Endothelial cell of umbilical vein (primary cell): ENCODE results near the gene LSM7. TPM values are rescaled to one million over a fixed set of nuclear protein-coding genes. Genes with fewer than 3 reads are reported as not detected.

ENCODE experiments used
- BruUV-seq: library from RNA; stranded (reverse); fragments of 400-500 nt; replicated peaks from 2 replicates; lab custom pipeline; 2021; lab: Mats Ljungman, UMichigan
- CTCF ChIA-PET: fragments of 300-600, 350-600 bp; sonication (Branson Sonifier 250); formaldehyde crosslinking; loops from one replicate; lab custom pipeline; 2021; ENCODE audit warnings: antibody characterized with exemption, inconsistent platforms; lab: Charles Lee
- POLR2A ChIA-PET: fragments of 300-600, 350-600 bp; sonication (Branson Sonifier 250); formaldehyde crosslinking; loops from one replicate; lab custom pipeline; 2021; ENCODE audit warnings: antibody characterized with exemption, inconsistent platforms; lab: Charles Lee
- DNase-seq: peaks from one replicate; pipeline ENCODE4 v3.0.0-alpha.2; 2011; ENCODE audit warnings: low read depth, low spot score
- FAIRE-seq: peaks from 2 replicates; lab custom pipeline; 2011; peaks lifted over from hg19 to GRCh38; lab: Jason Lieb, UNC
- H2AFZ ChIP-seq: 2 replicates; pipeline ENCODE4 v1.6.0; 2012; ENCODE audit warnings: low read depth, low read length, control low read depth, inconsistent platforms
- H3K27ac ChIP-seq: 2 replicates; pipeline ENCODE4 v1.5.1; 2011; ENCODE audit warnings: low read depth, mild to moderate bottlenecking, control low read depth, low read length, moderate library complexity; ENCODE audit not compliant: insufficient read depth
- H3K27me3 ChIP-seq, 2 experiments: 2 replicates each; pipeline versions ENCODE4 v1.6.0 to v1.6.1; 2011; ENCODE audit warnings: low read length in 2 of 2, mixed read lengths in 1 of 2; ENCODE audit not compliant: control insufficient read depth in 2 of 2, insufficient read depth in 2 of 2
- H3K36me3 ChIP-seq, 2 experiments: 2 replicates in 1 of 2; 3 replicates in 1 of 2; pipeline ENCODE4 v1.5.1; 2011; ENCODE audit warnings: low read length in 2 of 2, mild to moderate bottlenecking in 1 of 2, moderate library complexity in 1 of 2; ENCODE audit not compliant: control insufficient read depth in 2 of 2, insufficient read depth in 2 of 2; ENCODE audit errors: extremely low read depth in 1 of 2
- H3K4me1 ChIP-seq: 3 replicates; pipeline ENCODE4 v1.5.1; 2011; ENCODE audit warnings: mild to moderate bottlenecking, low read length; ENCODE audit not compliant: control insufficient read depth, insufficient read depth; ENCODE audit errors: extremely low read depth
- H3K4me2 ChIP-seq: 2 replicates; pipeline ENCODE4 v1.6.1; 2011; ENCODE audit warnings: low read length, control low read depth, mixed read lengths; ENCODE audit not compliant: insufficient read depth
- H3K4me3 ChIP-seq, 3 experiments: fragments of 200-600 bp in 1 of 3; sonication (generic), shearing (Covaris generic) in 1 of 3; replicated peaks in 1 of 3; 2 replicates each; pipeline ENCODE4 v1.5.1; 2011 to 2016; ENCODE audit warnings: control low read depth in 3 of 3, low read length in 3 of 3, mild to moderate bottlenecking in 2 of 3, inconsistent platforms in 1 of 3, low read depth in 1 of 3, moderate library complexity in 1 of 3; ENCODE audit not compliant: insufficient read depth in 1 of 3
- H3K79me2 ChIP-seq: 2 replicates; pipeline ENCODE4 v1.6.0; 2012; ENCODE audit warnings: low read length, inconsistent platforms; ENCODE audit not compliant: control insufficient read depth, insufficient read depth
- H3K9ac ChIP-seq: replicated peaks from 2 replicates; pipeline ENCODE3; 2011; ENCODE audit warnings: low read length, control low read depth; ENCODE audit not compliant: insufficient read depth; ENCODE audit errors: extremely low read depth
- H3K9me1 ChIP-seq: replicated peaks from 3 replicates; pipeline ENCODE4 v1.6.0; 2011; ENCODE audit warnings: mild to moderate bottlenecking, low read length; ENCODE audit not compliant: control insufficient read depth, insufficient read depth; ENCODE audit errors: extremely low read depth
- H3K9me3 ChIP-seq: replicated peaks from 2 replicates; pipeline ENCODE4 v1.5.1; 2012; ENCODE audit warnings: low read length, inconsistent platforms; ENCODE audit not compliant: control insufficient read depth, insufficient read depth
- H4K20me1 ChIP-seq: replicated peaks from 2 replicates; pipeline ENCODE3; 2011; ENCODE audit warnings: mild to moderate bottlenecking, low read length; ENCODE audit not compliant: control insufficient read depth, insufficient read depth; ENCODE audit errors: extremely low read depth
- EZH2 ChIP-seq: IDR thresholded peaks from 2 replicates; pipeline ENCODE4 v1.6.1; 2012; ENCODE audit warnings: borderline replicate concordance, low read depth, mild to moderate bottlenecking, moderate library complexity, low read length, inconsistent platforms; ENCODE audit not compliant: severe bottlenecking
- FOS ChIP-seq: IDR thresholded peaks from 2 replicates; pipeline ENCODE4 v1.6.1; 2011; ENCODE audit warnings: mild to moderate bottlenecking, low read length, moderate library complexity, borderline replicate concordance; ENCODE audit not compliant: insufficient read depth
- GATA2 ChIP-seq: IDR thresholded peaks from 2 replicates; pipeline ENCODE4 v1.7.0; 2011; ENCODE audit warnings: low read depth, mild to moderate bottlenecking, moderate library complexity, mixed read lengths, low read length; ENCODE audit not compliant: insufficient read length, insufficient read depth
- JUN ChIP-seq: IDR thresholded peaks from 2 replicates; pipeline ENCODE4 v1.6.1; 2011; ENCODE audit warnings: borderline replicate concordance, low read depth; ENCODE audit not compliant: insufficient read length, insufficient read depth
- MYC ChIP-seq: IDR thresholded peaks from one replicate; pipeline ENCODE4 v1.6.1; 2011; ENCODE audit warnings: mild to moderate bottlenecking, low read depth, low read length
- POLR2A ChIP-seq: IDR thresholded peaks from 2 replicates; pipeline ENCODE4 v1.6.1; 2012; ENCODE audit warnings: low read depth, mild to moderate bottlenecking, control low read depth, low read length
- POLR2AphosphoS5 ChIP-seq: IDR thresholded peaks from 2 replicates; pipeline ENCODE4 v1.6.1; 2012; ENCODE audit warnings: low read depth, mild to moderate bottlenecking, control low read depth, low read length, moderate library complexity; ENCODE audit not compliant: insufficient read depth
- dilution Hi-C: fragments of 300-500 bp; cut with MboI; formaldehyde crosslinking; loops from one replicate; pipeline ENCODE4 v1.15.0; 2019; ENCODE audit warnings: low sequenced_read_pairs; ENCODE audit not compliant: extremely low pct_ligation_motif_present
- intact Hi-C: fragments of 100-400 bp; cut with micrococcal nuclease; formaldehyde crosslinking; loops from one replicate; pipeline ENCODE4 v1.10.0; 2022
- polyA plus RNA-seq, 4 experiments: library from polyadenylated mRNA; depleted of rRNA in 3 of 4; stranded (reverse) in 3 of 4; unstranded in 1 of 4; fragments of >200 nt; gene quantifications; 2 replicates each; pipeline versions ENCODE4 v1.2.1 to v1.2.3, GENCODE V29; 2011 to 2012; ENCODE audit warnings: missing spikeins in 1 of 4
- total RNA-seq: library from RNA; stranded (reverse); gene quantifications from 2 replicates; pipeline ENCODE4 v1.2.3, GENCODE V29; 2021
- TF ChIP-seq, protein P1 (sequence below): IDR thresholded peaks from 2 replicates; pipeline ENCODE4 v1.6.1; 2011; ENCODE audit not compliant: insufficient read depth, insufficient read length
- TF ChIP-seq, protein P2 (sequence below), 2 donors: IDR thresholded peaks; 1 replicate in 1 of 2; 2 replicates in 1 of 2; pipeline ENCODE4 v1.5.1; 2011; ENCODE audit warnings: low read length in 2 of 2, mild to moderate bottlenecking in 2 of 2, moderate library complexity in 2 of 2, control low read depth in 1 of 2, inconsistent platforms in 1 of 2, low read depth in 1 of 2; ENCODE audit not compliant: insufficient read depth in 1 of 2; ENCODE audit errors: extremely low read depth in 1 of 2

LSM7 gene
- total and polyA plus RNA-seq, 2 donors (not counting 3 experiments of a cell fraction or from before 2014, with no cell fraction given) = 124 to 673 TPM

DNA sequence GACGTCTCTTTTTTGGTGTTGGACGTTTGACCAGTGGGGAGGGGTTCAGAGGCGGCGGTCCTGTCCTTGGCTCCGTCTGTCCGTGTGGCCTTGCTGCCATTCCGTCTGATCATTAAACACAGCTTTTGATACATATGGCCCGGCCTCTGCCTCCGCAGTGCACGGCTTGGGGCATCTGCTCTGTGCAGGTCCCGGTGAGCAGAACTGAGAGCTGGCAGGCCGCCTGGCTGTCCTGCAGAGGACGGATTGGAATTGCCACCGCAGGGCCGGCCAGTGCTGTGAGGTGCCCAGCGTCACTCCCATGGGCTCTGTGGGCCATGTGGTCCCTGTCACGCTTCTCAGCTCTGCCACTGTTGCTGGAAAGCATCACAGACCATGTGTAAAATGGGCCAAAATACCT is 26.3 kb upstream of the LSM7 start:
- DNase-seq (no peak), FAIRE-seq (no peak)
- ChIA-PET CTCF (interaction anchor here (2.5 kb wide), 1 partner anchor 10 kb away, joined by 8 read pairs; no protein-coding TSS in a partner anchor), POLR2A (no interaction called here)
- no peak overlapping the region for H3K4me3 ChIP-seq
- H2AFZ ChIP-seq = no peak overlapping the region
- no peaks in the 10 kb centered on the region for H3K9me3 ChIP-seq
- H3K9ac ChIP-seq = no peak overlapping the region
- intact Hi-C loops (no loop called here), dilution Hi-C loops (no loop called here)
- no peaks in the 10 kb centered on the region for H3K4me1 ChIP-seq
- no peak overlapping the region for H3K4me2 ChIP-seq
- H3K79me2 ChIP-seq = no peaks in the 10 kb centered on the region
- BruUV-seq = no TSS peak
- peaks cover 0 to 12% of the 10 kb centered on the region in 2 experiments for H3K36me3 ChIP-seq
- H3K27me3 ChIP-seq = peaks cover 0 to 4% of the 10 kb centered on the region in 2 experiments
- H4K20me1 ChIP-seq = no peaks in the 10 kb centered on the region
- no peak overlapping the region for H3K27ac ChIP-seq
- no peaks in the 10 kb centered on the region for H3K9me1 ChIP-seq
- TF ChIP-seq MYC = no peak

DNA sequence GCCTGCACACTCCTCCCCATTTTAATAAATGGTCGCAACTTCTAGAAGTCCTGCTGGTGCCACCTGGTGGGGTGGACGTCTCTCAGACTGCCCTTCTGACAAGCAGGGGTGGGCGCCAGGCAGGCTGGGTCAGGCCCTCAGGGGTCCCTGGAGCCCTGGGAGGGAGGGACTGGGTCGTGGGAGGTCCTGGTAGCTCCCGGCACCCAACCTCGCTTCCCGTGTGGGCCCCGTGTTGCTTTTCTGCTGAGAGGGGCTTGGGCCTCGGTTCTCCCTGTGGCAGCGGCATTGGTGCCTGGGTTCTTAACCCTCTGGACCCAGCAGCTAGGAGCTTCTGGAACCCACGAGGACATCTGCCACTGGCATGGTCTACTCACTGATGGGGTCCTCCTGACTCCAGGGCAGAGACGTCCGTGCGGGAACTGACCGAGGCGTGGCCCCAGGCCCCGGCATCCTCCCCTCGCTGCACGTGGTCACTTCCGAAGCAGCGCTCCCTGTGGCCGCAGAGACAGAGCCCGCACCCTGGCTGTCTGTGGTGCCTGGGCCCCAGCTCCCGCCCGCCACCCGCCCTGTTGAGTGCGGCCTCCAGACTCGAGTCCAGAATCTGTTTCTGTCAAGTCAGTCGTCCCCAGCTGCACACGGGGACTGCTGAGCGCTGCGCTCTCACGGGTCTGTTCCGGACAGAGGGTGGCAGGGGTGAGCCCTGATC is 25.7 kb upstream of the LSM7 start:
- ChIA-PET POLR2A (no interaction called here), CTCF (interaction anchor here (2.5 kb wide), 1 partner anchor 11 kb away, joined by 8 read pairs; no protein-coding TSS in a partner anchor)
- no peak overlapping the region for H3K9ac ChIP-seq
- H3K27me3 ChIP-seq = peaks cover 0 to 4% of the 10 kb centered on the region in 2 experiments
- no peak overlapping the region for H3K27ac ChIP-seq
- no TSS peak for BruUV-seq
- H3K4me1 ChIP-seq = no peaks in the 10 kb centered on the region
- H3K4me2 ChIP-seq = no peak overlapping the region
- no peak for DNase-seq
- TF ChIP-seq EZH2 (no peak), POLR2AphosphoS5 (no peak), MYC (no peak), FOS (no peak), POLR2A (no peak), GATA2 (no peak), JUN (no peak)
- TF ChIP-seq, protein P1, sequence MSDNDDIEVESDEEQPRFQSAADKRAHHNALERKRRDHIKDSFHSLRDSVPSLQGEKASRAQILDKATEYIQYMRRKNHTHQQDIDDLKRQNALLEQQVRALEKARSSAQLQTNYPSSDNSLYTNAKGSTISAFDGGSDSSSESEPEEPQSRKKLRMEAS = no peak
- TF ChIP-seq, protein P2, sequence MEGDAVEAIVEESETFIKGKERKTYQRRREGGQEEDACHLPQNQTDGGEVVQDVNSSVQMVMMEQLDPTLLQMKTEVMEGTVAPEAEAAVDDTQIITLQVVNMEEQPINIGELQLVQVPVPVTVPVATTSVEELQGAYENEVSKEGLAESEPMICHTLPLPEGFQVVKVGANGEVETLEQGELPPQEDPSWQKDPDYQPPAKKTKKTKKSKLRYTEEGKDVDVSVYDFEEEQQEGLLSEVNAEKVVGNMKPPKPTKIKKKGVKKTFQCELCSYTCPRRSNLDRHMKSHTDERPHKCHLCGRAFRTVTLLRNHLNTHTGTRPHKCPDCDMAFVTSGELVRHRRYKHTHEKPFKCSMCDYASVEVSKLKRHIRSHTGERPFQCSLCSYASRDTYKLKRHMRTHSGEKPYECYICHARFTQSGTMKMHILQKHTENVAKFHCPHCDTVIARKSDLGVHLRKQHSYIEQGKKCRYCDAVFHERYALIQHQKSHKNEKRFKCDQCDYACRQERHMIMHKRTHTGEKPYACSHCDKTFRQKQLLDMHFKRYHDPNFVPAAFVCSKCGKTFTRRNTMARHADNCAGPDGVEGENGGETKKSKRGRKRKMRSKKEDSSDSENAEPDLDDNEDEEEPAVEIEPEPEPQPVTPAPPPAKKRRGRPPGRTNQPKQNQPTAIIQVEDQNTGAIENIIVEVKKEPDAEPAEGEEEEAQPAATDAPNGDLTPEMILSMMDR (IDR thresholded peaks at IDR 0.05; ENCODE audit: extremely low read depth in 1 of 2, insufficient read depth in 1 of 2, low read depth in 1 of 2, low read length in 2 of 2) = no peak
- dilution Hi-C loops = no loop called here
- no peak overlapping the region for H2AFZ ChIP-seq
- H3K79me2 ChIP-seq = no peaks in the 10 kb centered on the region
- intact Hi-C loops = no loop called here
- no peaks in the 10 kb centered on the region for H3K9me1 ChIP-seq
- peaks cover 0 to 13% of the 10 kb centered on the region in 2 experiments for H3K36me3 ChIP-seq
- H3K9me3 ChIP-seq = no peaks in the 10 kb centered on the region
- H3K4me3 ChIP-seq = no peak overlapping the region
- FAIRE-seq = no peak
- H4K20me1 ChIP-seq = no peaks in the 10 kb centered on the region
